CD14-positive monocyte (primary cell): ENCODE measurements around the gene HMCN1. TPM values are rescaled to one million over a fixed set of nuclear protein-coding genes. Genes with fewer than 3 reads are reported as not detected.

Experiments
- DNase-seq, 3 donors: peaks; one replicate each; pipeline ENCODE4 v3.0.0-alpha.2; 2011 to 2022
- H2AFZ ChIP-seq: 2 replicates; pipeline ENCODE4 v1.6.0; 2012; ENCODE audit warnings: mild to moderate bottlenecking, low read depth, low read length, inconsistent platforms; ENCODE audit not compliant: insufficient read depth, poor library complexity, severe bottlenecking
- H3K27ac ChIP-seq, 2 donors: 1 replicate in 1 of 2; 2 replicates in 1 of 2; pipeline ENCODE4 v1.5.1; 2012 to 2013; ENCODE audit warnings: low read length in 2 of 2, control low read depth in 1 of 2, inconsistent platforms in 1 of 2, low read depth in 1 of 2, mild to moderate bottlenecking in 1 of 2
- H3K27me3 ChIP-seq, 2 donors: one replicate each; pipeline versions ENCODE4 v1.6.0 to v1.6.1; 2011 to 2013; ENCODE audit warnings: low read length in 2 of 2; ENCODE audit not compliant: control insufficient read depth in 2 of 2, insufficient read depth in 2 of 2
- H3K36me3 ChIP-seq, 2 donors: replicated peaks in 1 of 2; 1 replicate in 1 of 2; 2 replicates in 1 of 2; pipeline versions ENCODE4 v1.5.1 to v1.6.1; 2012 to 2013; ENCODE audit warnings: low read length in 2 of 2, control low read depth in 1 of 2, inconsistent platforms in 1 of 2, mild to moderate bottlenecking in 1 of 2; ENCODE audit not compliant: insufficient read depth in 2 of 2, control insufficient read depth in 1 of 2
- H3K4me1 ChIP-seq, 2 donors: 1 replicate in 1 of 2; 2 replicates in 1 of 2; pipeline versions ENCODE4 v1.5.1 to v1.6.1; 2012 to 2013; ENCODE audit warnings: low read length in 2 of 2, control low read depth in 1 of 2, inconsistent platforms in 1 of 2, mild to moderate bottlenecking in 1 of 2, moderate library complexity in 1 of 2; ENCODE audit not compliant: insufficient read depth in 2 of 2, control insufficient read depth in 1 of 2
- H3K4me2 ChIP-seq: replicated peaks from 2 replicates; pipeline ENCODE3; 2012; ENCODE audit warnings: low read length, moderate library complexity, mild to moderate bottlenecking; ENCODE audit not compliant: poor library complexity, severe bottlenecking; ENCODE audit errors: extremely low read depth
- H3K4me3 ChIP-seq, 3 experiments: fragments of 200-600 bp in 1 of 3; sonication (generic) in 1 of 3; replicated peaks in 1 of 3; 1 replicate in 2 of 3; 2 replicates in 1 of 3; pipeline ENCODE4 v1.5.1; 2011 to 2013; ENCODE audit warnings: low read length in 3 of 3, mild to moderate bottlenecking in 3 of 3, control low read depth in 2 of 3, low read depth in 2 of 3, inconsistent platforms in 1 of 3, moderate library complexity in 1 of 3
- H3K79me2 ChIP-seq: 2 replicates; pipeline ENCODE4 v1.6.0; 2012; ENCODE audit warnings: mild to moderate bottlenecking, control low read depth, inconsistent platforms, low read length, moderate library complexity; ENCODE audit not compliant: insufficient read depth
- H3K9ac ChIP-seq: 2 replicates; pipeline ENCODE4 v1.6.0; 2017; ENCODE audit warnings: low read length, mild to moderate bottlenecking; ENCODE audit not compliant: insufficient read depth, poor library complexity, severe bottlenecking
- H3K9me3 ChIP-seq, 2 donors: replicated peaks in 1 of 2; 1 replicate in 1 of 2; 2 replicates in 1 of 2; pipeline versions ENCODE4 v1.5.1 to v1.6.1; 2012 to 2013; ENCODE audit warnings: low read length in 2 of 2, control low read depth in 1 of 2; ENCODE audit not compliant: control insufficient read depth in 1 of 2, insufficient read depth in 1 of 2
- H4K20me1 ChIP-seq: 2 replicates; pipeline ENCODE4 v1.6.0; 2012; ENCODE audit warnings: mild to moderate bottlenecking, low read length, control low read depth, moderate library complexity; ENCODE audit not compliant: insufficient read depth
- H3K27ac Mint-ChIP-seq, 7 donors: one replicate each; pipeline ENCODE4 v1.8.0; 2020; ENCODE audit warnings: mild to moderate bottlenecking in 7 of 7, mixed read lengths in 7 of 7, moderate library complexity in 6 of 7, inconsistent platforms in 2 of 7
- H3K27me3 Mint-ChIP-seq, 3 donors: one replicate each; pipeline ENCODE4 v1.8.0; 2021 to 2022; ENCODE audit warnings: low read depth in 3 of 3, mild to moderate bottlenecking in 3 of 3, mixed read lengths in 3 of 3, moderate library complexity in 3 of 3, inconsistent platforms in 1 of 3
- H3K36me3 Mint-ChIP-seq, 2 donors: one replicate each; pipeline ENCODE4 v1.8.0; 2020; ENCODE audit warnings: mixed read lengths in 2 of 2, inconsistent platforms in 1 of 2, mild to moderate bottlenecking in 1 of 2
- H3K4me1 Mint-ChIP-seq: one replicate; pipeline ENCODE4 v1.8.0; 2020; ENCODE audit warnings: mild to moderate bottlenecking, mixed read lengths
- H3K4me3 Mint-ChIP-seq, 2 donors: one replicate each; pipeline ENCODE4 v1.8.0; 2020; ENCODE audit warnings: mild to moderate bottlenecking in 2 of 2, mixed read lengths in 2 of 2, moderate library complexity in 1 of 2
- H3K9me3 Mint-ChIP-seq, 7 donors: one replicate each; pipeline ENCODE4 v1.8.0; 2020 to 2022; ENCODE audit warnings: mixed read lengths in 7 of 7, mild to moderate bottlenecking in 6 of 7, moderate library complexity in 6 of 7, inconsistent platforms in 2 of 7
- WGBS: methylation state at CpG from one replicate; pipeline ENCODE4 v1.1.5; 2013; ENCODE audit warnings: missing lambda C conversion rate; ENCODE audit not compliant: insufficient coverage; 5-methylcytosine and 5-hydroxymethylcytosine counted together
- intact Hi-C, 2 donors: fragments of 100-400 bp; cut with micrococcal nuclease; formaldehyde crosslinking; loops; one replicate each; pipeline versions ENCODE4 v1.15.0 to v1.15.1; 2023
- polyA plus RNA-seq, 3 donors: library from polyadenylated mRNA; depleted of rRNA in 1 of 3; unstranded in 2 of 3; stranded (reverse) in 1 of 3; fragments of 300-500 nt in 2 of 3; fragments of >200 nt in 1 of 3; fragmentation: Illumina TruSeq in 2 of 3; gene quantifications; 1 replicate in 2 of 3; 2 replicates in 1 of 3; pipeline ENCODE4 v1.2.3, GENCODE V29; 2012 to 2021
- TF ChIP-seq, protein P1 (sequence below): fragments of 200-600 bp; IDR thresholded peaks from one replicate; pipeline ENCODE4 v1.8.0; 2022; ENCODE audit warnings: antibody characterized with exemption, mild to moderate bottlenecking

HMCN1 gene
- polyA plus RNA-seq, 3 donors = not detected

DNA sequence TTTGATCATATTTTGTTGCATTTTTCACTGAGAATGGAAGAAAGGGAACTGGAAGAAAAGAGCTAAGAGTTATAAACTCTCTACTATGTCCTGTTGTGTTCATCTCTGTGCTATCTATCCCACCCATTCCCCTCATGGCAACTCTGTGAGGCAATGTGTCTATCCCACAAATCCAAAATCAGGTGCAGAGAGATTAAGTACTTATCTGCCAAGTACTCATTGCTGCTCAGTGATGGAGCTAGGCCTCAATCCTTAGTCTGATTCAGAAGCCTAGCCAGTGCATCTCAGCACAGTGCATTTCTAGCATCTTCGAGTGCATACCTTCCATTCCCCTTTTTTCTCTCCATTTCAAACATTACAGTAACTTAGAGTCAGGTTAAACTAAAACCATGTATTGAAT lies 370.3 kb downstream of the HMCN1 start:
- no peaks in the 10 kb centered on the region for H3K4me1 ChIP-seq
- no peaks in the 10 kb centered on the region for H3K36me3 ChIP-seq
- no peak overlapping the region for H3K4me3 ChIP-seq
- H3K27ac Mint-ChIP-seq = no peak overlapping the region
- intact Hi-C loops = no loop called here
- H2AFZ ChIP-seq = no peak overlapping the region
- no peaks in the 10 kb centered on the region for H4K20me1 ChIP-seq
- no peaks in the 10 kb centered on the region for H3K36me3 Mint-ChIP-seq
- no peak overlapping the region for H3K27ac ChIP-seq
- H3K4me2 ChIP-seq = no peak overlapping the region
- TF ChIP-seq, protein P1, sequence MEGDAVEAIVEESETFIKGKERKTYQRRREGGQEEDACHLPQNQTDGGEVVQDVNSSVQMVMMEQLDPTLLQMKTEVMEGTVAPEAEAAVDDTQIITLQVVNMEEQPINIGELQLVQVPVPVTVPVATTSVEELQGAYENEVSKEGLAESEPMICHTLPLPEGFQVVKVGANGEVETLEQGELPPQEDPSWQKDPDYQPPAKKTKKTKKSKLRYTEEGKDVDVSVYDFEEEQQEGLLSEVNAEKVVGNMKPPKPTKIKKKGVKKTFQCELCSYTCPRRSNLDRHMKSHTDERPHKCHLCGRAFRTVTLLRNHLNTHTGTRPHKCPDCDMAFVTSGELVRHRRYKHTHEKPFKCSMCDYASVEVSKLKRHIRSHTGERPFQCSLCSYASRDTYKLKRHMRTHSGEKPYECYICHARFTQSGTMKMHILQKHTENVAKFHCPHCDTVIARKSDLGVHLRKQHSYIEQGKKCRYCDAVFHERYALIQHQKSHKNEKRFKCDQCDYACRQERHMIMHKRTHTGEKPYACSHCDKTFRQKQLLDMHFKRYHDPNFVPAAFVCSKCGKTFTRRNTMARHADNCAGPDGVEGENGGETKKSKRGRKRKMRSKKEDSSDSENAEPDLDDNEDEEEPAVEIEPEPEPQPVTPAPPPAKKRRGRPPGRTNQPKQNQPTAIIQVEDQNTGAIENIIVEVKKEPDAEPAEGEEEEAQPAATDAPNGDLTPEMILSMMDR = no peak
- H3K9me3 Mint-ChIP-seq = peaks cover 0 to 2% (median 0%) of the 10 kb centered on the region in 7 donors
- H3K9ac ChIP-seq = no peak overlapping the region
- DNase-seq = no peak
- WGBS = 100% methylated on average over 1 of the region's 1 CpG
- H3K27me3 ChIP-seq = no peaks in the 10 kb centered on the region
- no peak overlapping the region for H3K4me3 Mint-ChIP-seq
- no peaks in the 10 kb centered on the region for H3K79me2 ChIP-seq
- no peaks in the 10 kb centered on the region for H3K9me3 ChIP-seq
- H3K4me1 Mint-ChIP-seq = no peaks in the 10 kb centered on the region
- peaks cover 0 to 2% (median 2%) of the 10 kb centered on the region in 3 donors for H3K27me3 Mint-ChIP-seq

DNA sequence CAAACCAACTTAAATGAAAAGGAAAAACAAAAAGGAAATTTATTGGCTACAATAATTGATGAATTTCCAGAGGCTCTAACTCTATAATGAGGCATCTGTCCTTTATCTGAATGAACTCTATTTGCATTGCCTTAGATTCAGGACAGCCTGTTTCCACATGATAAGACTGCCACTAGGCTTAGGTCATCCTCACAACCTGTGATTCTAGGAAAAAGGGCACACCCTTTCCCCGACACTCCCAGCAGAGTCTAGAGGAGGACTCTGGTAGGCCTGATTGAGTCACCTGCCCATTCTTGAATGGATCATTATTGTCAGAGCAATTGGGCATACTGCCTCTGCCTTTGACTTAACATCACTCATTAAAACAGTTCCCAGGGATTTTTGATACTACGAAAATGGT lies 378.1 kb downstream of the HMCN1 start:
- Mint-ChIP-seq H3K4me1 (no peaks in the 10 kb centered on the region), H3K27ac (no peak overlapping the region), H3K36me3 (no peaks in the 10 kb centered on the region), H3K9me3 (peaks cover 0 to 6% (median 2%) of the 10 kb centered on the region in 7 donors), H3K4me3 (no peak overlapping the region), H3K27me3 (peaks cover 0 to 2% (median 0%) of the 10 kb centered on the region in 3 donors)
- Histone ChIP-seq H2AFZ (no peak overlapping the region), H4K20me1 (no peaks in the 10 kb centered on the region), H3K4me3 (no peak overlapping the region), H3K27me3 (no peaks in the 10 kb centered on the region), H3K4me1 (no peaks in the 10 kb centered on the region), H3K79me2 (no peaks in the 10 kb centered on the region), H3K9me3 (no peaks in the 10 kb centered on the region), H3K36me3 (no peaks in the 10 kb centered on the region), H3K4me2 (no peak overlapping the region), H3K27ac (no peak overlapping the region), H3K9ac (no peak overlapping the region)
- DNase-seq = no peak
- TF ChIP-seq, protein P1 = no peak
- WGBS = 60% methylated on average over 1 of the region's 2 CpGs
- intact Hi-C loops = no loop called here
